AG04449 (cell line): ENCODE results near the gene IGSF9.

ENCODE experiments used
- CTCF ChIA-PET: fragments of 350-600 bp; formaldehyde crosslinking; extraction: SDS; loops from one replicate; lab custom pipeline; 2021; ENCODE audit warnings: antibody characterized with exemption; lab: Yijun Ruan, JAX
- POLR2A ChIA-PET: fragments of 400-600, 350-600 bp; formaldehyde crosslinking; extraction: SDS; loops from one replicate; lab custom pipeline; 2020; ENCODE audit warnings: antibody characterized with exemption, inconsistent platforms; lab: Yijun Ruan, JAX
- DNase-seq: peaks from one replicate; pipeline ENCODE4 v3.0.0-alpha.2; 2010; ENCODE audit warnings: low read depth, low spot score
- H3K4me3 ChIP-seq: 2 replicates; pipeline ENCODE4 v1.5.1; 2011; ENCODE audit warnings: low read depth, mild to moderate bottlenecking, control low read depth, low read length
- CTCF ChIP-seq: IDR thresholded peaks from one replicate; pipeline ENCODE4 v1.5.1; 2011; ENCODE audit warnings: mild to moderate bottlenecking, moderate library complexity, low read length, control low read depth, inconsistent platforms; ENCODE audit not compliant: insufficient read depth; ENCODE audit errors: missing control alignments

Gene IGSF9

GRCh38 chr1:159960721-159961381 lies 15.4 kb upstream of the IGSF9 start:
- ChIA-PET POLR2A (no interaction called here), CTCF (interaction anchor here (1.0 to 1.9 kb wide), 4 partner anchors 9 to 47 kb away, joined by 3 to 7 read pairs (median 5); no protein-coding TSS in a partner anchor)
- peak overlapping the region; percentile 26 for H3K4me3 ChIP-seq
- DNase-seq, result peak; percentile 41
- no peak for TF ChIP-seq CTCF

DNA sequence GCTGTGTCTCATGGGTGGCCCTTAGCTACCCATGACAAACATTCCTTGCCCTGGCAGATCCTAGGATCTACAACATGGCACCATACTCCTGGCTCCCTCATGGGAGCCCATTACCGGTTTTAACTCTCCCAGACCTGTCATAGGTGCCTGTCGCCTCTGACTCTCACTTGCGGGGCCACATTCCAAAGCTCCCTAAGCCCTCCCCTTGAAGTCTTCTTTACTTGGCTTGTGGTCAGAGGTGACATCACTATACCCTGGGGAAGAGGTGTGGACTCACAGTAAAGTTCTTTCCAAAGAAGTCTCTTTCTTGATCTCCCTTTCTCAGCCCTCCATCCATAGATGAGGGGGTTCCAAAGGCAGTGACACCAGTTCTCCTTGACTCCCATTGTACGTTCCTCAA lies 14.0 kb upstream of the IGSF9 start:
- no peak for TF ChIP-seq CTCF
- H3K4me3 ChIP-seq, result no peak overlapping the region
- ChIA-PET CTCF (interaction anchor here (2.9 to 14.6 kb wide), 2 partner anchors 23 to 48 kb away, joined by 23 to 161 read pairs; no protein-coding TSS in a partner anchor), POLR2A (interaction anchor here (1.4 kb wide), 1 partner anchor 13 kb away, joined by 3 read pairs; no protein-coding TSS in a partner anchor)
- no peak for DNase-seq

DNA sequence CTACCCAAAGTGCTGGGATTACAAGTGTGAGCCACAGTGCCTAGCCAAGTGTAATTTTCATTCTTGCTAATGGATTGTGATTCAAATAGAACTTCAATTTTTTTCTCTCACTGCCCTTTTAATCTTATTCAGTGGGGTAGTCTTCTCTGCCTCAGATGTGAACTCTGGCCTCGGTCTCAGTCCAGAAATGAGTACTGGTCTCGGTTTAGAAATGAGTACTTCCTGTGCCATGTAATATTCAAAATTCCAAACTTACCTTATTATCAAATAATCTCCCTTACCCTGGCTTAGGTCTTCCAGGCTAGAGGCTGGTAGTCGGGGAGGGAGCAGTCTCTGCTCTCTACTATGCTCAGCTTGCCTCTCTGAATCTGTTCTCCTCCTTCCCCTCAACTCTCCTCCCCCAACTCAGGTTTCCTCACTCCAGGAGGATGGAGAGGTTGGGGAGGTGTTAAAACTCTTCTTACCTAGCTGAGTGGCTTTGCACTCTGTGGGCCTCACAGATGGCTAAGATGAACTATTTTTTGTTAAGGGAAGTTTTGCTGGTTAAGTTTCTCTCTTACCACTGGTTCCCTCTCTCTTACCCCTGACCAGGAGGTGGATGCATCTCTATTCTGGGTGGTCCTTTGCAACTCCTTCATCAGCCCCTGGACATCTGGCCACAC lies 13.4 kb upstream of the IGSF9 start:
- DNase-seq, result no peak
- POLR2A ChIA-PET, result interaction anchor here (1.4 kb wide), 1 partner anchor 13 kb away, joined by 3 read pairs; no protein-coding TSS in a partner anchor
- H3K4me3 ChIP-seq, result no peak overlapping the region
- TF ChIP-seq CTCF, result no peak
- CTCF ChIA-PET, result interaction anchor here (1.1 to 14.6 kb wide), 3 partner anchors 11 to 48 kb away, joined by 3 to 161 read pairs (median 23); no protein-coding TSS in a partner anchor

- no peak for TF ChIP-seq CTCF
- CTCF ChIA-PET, result interaction anchor here (1.1 to 14.6 kb wide), 5 partner anchors 8 to 49 kb away, joined by 3 to 161 read pairs (median 5); no protein-coding TSS in a partner anchor
- DNase-seq, result no peak
- no peak overlapping the region for H3K4me3 ChIP-seq
- POLR2A ChIA-PET, result no interaction called here
These were observed 12.4 kb upstream of the IGSF9 start for GRCh38 chr1:159957824-159958268.

DNA sequence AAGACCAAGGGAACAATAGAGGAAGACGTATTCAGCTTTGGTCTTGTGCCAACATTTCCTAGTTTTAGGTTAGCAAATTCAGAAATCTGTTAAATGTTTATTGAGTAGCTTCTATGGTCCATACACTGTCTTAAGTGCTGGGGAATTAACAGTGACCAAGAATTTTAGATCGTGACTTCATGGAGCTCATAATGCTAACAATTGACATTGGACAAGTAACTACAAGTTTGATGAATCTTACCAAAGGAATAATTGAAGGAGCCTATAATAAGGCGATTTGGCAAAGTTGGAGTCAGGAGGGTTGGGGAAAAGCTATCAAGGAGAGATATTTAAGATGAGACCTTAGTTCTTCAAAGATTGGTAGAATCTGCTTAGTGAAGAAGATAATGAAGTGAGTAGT lies 10.0 kb upstream of the IGSF9 start:
- CTCF ChIA-PET, result interaction anchor here (0.6 to 14.9 kb wide), 5 partner anchors 8 to 1522 kb away, joined by 4 to 220 read pairs (median 17); partner anchors contain the start of gene IGSF9
- no peak overlapping the region for H3K4me3 ChIP-seq
- DNase-seq, result no peak
- POLR2A ChIA-PET, result no interaction called here
- no peak for TF ChIP-seq CTCF
